ENCODE measurements around the gene NTSR1. TPM values are rescaled to one million over a fixed set of nuclear protein-coding genes. Genes with fewer than 3 reads are reported as not detected.

Gene NTSR1
- total RNA-seq, 6 experiments from 2014 or later = 0.04 to 0.74 (median 0.09) TPM; not detected in 2

DNA sequence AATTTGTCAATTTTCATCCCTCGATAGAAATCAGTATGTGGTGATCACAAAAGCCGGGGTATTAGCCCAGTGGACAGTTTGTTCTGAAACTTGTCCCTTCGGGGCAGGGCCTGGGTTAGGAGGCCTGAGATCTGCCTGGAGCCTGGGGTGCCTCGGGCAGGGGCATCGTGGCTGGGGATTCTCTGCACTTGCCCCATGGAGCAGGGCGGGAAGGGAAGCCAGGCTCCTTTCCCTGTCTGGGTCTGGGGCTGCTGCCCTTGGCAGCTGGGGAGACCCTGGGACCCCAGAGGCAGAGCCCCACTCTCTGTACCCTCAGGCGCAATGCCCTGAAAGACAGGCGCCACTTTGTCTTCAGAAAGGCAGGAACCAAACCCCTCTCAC, 27.4 kb downstream of the NTSR1 start:
- H3K27ac ChIP-seq = no peak overlapping the region
- H3K27me3 ChIP-seq = no peaks in the 10 kb centered on the region
- H3K4me3 ChIP-seq = no peak overlapping the region
- ATAC-seq (no peak), DNase-seq (no peak)
- TF ChIP-seq, protein P1, sequence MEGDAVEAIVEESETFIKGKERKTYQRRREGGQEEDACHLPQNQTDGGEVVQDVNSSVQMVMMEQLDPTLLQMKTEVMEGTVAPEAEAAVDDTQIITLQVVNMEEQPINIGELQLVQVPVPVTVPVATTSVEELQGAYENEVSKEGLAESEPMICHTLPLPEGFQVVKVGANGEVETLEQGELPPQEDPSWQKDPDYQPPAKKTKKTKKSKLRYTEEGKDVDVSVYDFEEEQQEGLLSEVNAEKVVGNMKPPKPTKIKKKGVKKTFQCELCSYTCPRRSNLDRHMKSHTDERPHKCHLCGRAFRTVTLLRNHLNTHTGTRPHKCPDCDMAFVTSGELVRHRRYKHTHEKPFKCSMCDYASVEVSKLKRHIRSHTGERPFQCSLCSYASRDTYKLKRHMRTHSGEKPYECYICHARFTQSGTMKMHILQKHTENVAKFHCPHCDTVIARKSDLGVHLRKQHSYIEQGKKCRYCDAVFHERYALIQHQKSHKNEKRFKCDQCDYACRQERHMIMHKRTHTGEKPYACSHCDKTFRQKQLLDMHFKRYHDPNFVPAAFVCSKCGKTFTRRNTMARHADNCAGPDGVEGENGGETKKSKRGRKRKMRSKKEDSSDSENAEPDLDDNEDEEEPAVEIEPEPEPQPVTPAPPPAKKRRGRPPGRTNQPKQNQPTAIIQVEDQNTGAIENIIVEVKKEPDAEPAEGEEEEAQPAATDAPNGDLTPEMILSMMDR (IDR thresholded peaks at IDR 0.05) = no peak
- TF ChIP-seq POLR2A (IDR thresholded peaks at IDR 0.05) = no peak
- H3K36me3 ChIP-seq = no peaks in the 10 kb centered on the region
- H3K9me3 ChIP-seq = no peaks in the 10 kb centered on the region
- 71% methylated on average over 1 of the region's 8 CpGs for WGBS (ENCODE audit: insufficient coverage, low coverage, low lambda C conversion rate, missing lambda C conversion rate)
- no peaks in the 10 kb centered on the region for H3K4me1 ChIP-seq
- intact Hi-C loops (cut with DNase I) = no loop called here

DNA sequence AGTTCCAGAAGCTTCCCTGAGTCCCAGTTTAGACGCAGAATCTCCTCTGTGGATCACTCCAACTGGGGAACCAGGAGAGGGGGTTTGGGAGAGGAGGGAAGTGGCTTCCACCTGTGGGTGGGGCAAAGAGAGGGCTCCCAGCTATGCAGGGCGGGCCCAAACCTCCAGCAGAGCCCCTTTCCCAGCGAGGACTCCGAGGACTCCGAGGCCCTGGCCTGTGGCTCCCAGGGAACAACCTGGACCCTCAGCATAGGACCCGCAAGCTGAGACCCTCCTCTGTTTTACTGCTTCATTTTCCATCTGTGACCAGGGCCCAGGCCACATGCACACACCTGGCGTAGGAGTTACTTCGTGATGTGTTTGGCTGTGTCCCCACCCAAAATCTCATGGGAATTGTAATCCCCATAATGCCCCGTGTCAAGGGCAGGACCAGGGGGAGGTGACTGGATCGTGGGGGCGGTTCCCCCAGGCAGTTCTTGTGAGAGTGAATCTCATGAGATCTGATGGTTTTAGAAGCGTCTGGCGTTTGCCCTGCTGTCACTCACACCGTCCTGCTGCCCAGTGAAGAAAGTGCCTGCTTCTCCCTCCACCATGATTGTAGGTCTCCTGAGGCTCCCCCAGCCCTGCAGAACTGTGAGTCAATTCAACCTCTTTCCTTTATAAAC, 27.9 kb downstream of the NTSR1 start:
- no peak for ATAC-seq
- H3K4me1 ChIP-seq = no peaks in the 10 kb centered on the region
- intact Hi-C loops (cut with DNase I) = no loop called here
- H3K36me3 ChIP-seq = no peaks in the 10 kb centered on the region
- no peak for DNase-seq
- no peak overlapping the region for H3K27ac ChIP-seq
- WGBS (ENCODE audit: insufficient coverage, low coverage, low lambda C conversion rate, missing lambda C conversion rate) = 72% methylated on average over 4 of the region's 14 CpGs
- H3K4me3 ChIP-seq = no peak overlapping the region
- no peaks in the 10 kb centered on the region for H3K9me3 ChIP-seq
- no peaks in the 10 kb centered on the region for H3K27me3 ChIP-seq
- no peak for TF ChIP-seq POLR2A (IDR thresholded peaks at IDR 0.05)
- TF ChIP-seq, protein P1 (IDR thresholded peaks at IDR 0.05) = no peak

DNA sequence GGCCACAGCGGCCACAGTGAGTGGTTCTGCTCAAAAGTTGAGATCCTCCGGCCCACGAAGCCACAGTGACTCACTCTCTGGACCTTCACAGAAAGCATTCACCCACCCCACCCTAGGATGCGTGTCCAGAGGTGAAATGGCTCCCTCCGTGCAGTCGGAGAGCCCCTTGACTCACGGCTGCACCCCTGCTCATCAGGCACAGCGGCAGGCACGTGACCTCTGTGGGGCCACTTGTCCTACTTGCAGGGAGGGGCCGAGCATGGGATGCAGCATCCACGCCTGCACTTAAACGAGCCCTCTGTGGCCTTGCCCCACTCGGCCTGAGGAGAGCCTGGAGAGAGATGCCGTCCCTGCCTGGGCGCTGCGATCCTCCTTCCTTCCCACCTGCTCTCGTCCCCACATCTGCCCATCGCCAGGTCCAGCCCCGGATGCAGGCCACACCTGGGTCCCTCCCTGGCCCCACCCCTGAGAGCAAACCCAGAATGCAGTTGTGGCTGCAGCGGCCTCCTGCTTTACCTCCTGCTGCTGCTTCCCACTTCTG, 28.7 kb downstream of the NTSR1 start:
- Histone ChIP-seq H3K4me1 (no peaks in the 10 kb centered on the region), H3K4me3 (no peak overlapping the region), H3K36me3 (no peaks in the 10 kb centered on the region), H3K9me3 (no peaks in the 10 kb centered on the region), H3K27me3 (no peaks in the 10 kb centered on the region), H3K27ac (no peak overlapping the region)
- intact Hi-C loops (cut with DNase I) = no loop called here
- ATAC-seq (no peak), DNase-seq (peak in 1 of 3 donors; percentile 48)
- 80% methylated on average over 1 of the region's 20 CpGs for WGBS (ENCODE audit: insufficient coverage, low coverage, low lambda C conversion rate, missing lambda C conversion rate)
- no peak for TF ChIP-seq POLR2A (IDR thresholded peaks at IDR 0.05)

DNA sequence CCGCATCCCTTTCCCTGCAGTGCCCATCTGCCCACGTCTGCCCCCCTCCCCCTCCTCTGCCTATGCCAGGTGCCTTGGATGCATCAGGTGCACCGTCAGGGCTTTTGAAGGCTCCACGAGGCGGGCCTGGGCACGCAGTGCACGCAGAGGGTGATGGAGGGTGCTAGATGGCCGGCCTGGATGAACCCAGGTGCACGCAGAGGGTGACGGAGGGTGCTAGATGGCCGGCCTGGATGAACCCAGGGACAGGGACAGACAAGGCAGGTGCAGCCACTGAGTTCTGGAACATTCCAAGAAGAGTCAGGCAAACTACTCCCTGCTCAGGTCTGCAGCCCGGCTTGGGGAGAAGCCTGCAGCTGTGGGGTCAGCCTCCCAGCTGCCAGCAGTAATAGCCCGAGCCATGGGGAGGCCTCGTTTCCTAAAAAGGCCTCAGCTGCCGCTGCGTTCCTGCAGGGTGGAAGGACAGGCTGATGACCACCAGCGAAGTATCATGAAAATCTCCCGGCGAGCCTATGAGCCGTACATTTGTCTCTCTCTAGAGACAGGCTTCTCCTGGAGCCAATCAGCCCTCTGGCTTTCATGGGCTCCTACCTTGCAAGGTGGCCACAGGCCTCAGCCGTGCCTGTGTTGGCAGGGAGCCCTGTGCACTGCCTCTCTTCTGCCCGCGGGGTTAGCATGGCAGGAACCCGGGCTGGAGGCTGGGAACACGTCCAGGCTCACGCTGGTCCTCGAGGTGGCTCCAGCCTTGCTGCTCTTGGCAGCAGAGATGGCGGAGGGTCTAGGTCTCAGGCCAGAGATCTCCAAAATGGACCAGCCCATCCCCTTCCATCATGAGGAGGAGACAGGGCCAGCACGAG, 29.6 kb downstream of the NTSR1 start:
- no peak for TF ChIP-seq POLR2A (IDR thresholded peaks at IDR 0.05)
- TF ChIP-seq, protein P1 (IDR thresholded peaks at IDR 0.05) = no peak
- Histone ChIP-seq H3K27ac (no peak overlapping the region), H3K4me3 (no peak overlapping the region), H3K4me1 (no peaks in the 10 kb centered on the region), H3K36me3 (no peaks in the 10 kb centered on the region), H3K27me3 (no peaks in the 10 kb centered on the region), H3K9me3 (no peaks in the 10 kb centered on the region)
- WGBS (ENCODE audit: insufficient coverage, low coverage, low lambda C conversion rate, missing lambda C conversion rate) = 73% methylated on average over 4 of the region's 29 CpGs
- intact Hi-C loops (cut with DNase I) = no loop called here
- ATAC-seq = no peak
- peak in 2 of 3 donors; percentile 17 to 56 for DNase-seq

DNA sequence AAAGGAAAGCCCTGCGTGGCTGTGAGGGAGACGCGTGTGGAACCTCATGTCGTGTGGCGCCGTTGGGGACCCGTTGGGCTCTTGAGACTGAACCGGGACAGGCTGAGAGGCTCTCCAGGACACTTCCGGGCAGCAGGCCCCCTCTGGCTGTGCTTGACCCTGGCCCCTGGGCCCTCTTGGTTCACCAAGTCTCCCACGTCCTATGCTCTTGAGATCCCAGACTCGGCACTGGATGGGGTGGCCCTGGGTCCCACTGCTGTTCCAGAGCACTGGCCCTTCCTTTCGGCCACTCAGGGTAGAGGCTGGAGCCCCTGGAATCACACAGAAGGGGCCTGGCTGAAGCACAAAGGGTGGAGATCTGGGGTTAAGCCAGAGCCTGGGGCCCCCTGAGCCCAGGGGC, 30.4 kb downstream of the NTSR1 start:
- H3K36me3 ChIP-seq = no peaks in the 10 kb centered on the region
- no peak overlapping the region for H3K27ac ChIP-seq
- intact Hi-C loops (cut with DNase I) = no loop called here

More for the DNA sequence above, 30.4 kb downstream of the NTSR1 start:
- no peak for TF ChIP-seq POLR2A (IDR thresholded peaks at IDR 0.05)
- TF ChIP-seq, protein P1 (IDR thresholded peaks at IDR 0.05) = no peak
- Histone ChIP-seq H3K4me3 (no peak overlapping the region), H3K27me3 (no peaks in the 10 kb centered on the region), H3K9me3 (no peaks in the 10 kb centered on the region), H3K4me1 (no peaks in the 10 kb centered on the region)
- ATAC-seq (no peak), DNase-seq (peak in 2 of 3 donors; percentile 17 to 42)
- WGBS (ENCODE audit: insufficient coverage, low coverage, low lambda C conversion rate, missing lambda C conversion rate) = no CpG with 5 or more reads among the region's 12 CpGs

Data from right lobe of liver (tissue), 6 donors.